A375 (cell line): ENCODE results near the gene OR5H15. TPM values are rescaled to one million over a fixed set of nuclear protein-coding genes. Genes with fewer than 3 reads are reported as not detected.

Experiments
- total RNA-seq: library from RNA; depleted of rRNA; stranded (reverse); fragments of >200 nt; shearing (Covaris generic); gene quantifications from 2 replicates; pipeline ENCODE4 v1.2.3, GENCODE V29; 2014; rRNA removed

OR5H15 gene
- total RNA-seq, result not detected in 2 replicates

GRCh38 chr3:98166396-98166795 is at the start of gene OR5H15:
Gene OR5H15 (plus strand): TSS chr3:98166696. CDS start chr3:98168700, 2,004 bp downstream.

GRCh38 chr3:98130421-98130820 is 36.1 kb upstream of the OR5H15 start, which contains the start of gene OR5H1:
Gene OR5H1 (plus strand): TSS chr3:98130721. CDS start chr3:98132698, 1,977 bp downstream.

GRCh38 chr3:98147179-98147578 is 19.3 kb upstream of the OR5H15 start, which contains the start of gene OR5H14:
Gene OR5H14 (plus strand): TSS chr3:98147479. CDS start chr3:98149386, 1,907 bp downstream.

Other genes starting within 250 kb of the OR5H15 start
- 45.0 and 45.9 TPM in 2 replicates for gene RIOX2, start 194.3 kb upstream of the OR5H15 start, total RNA-seq
- gene GABRR3, start 131.4 kb upstream of the OR5H15 start, total RNA-seq, result not detected in 2 replicates
- not detected in 2 replicates for gene OR5AC2, start 79.5 kb upstream of the OR5H15 start, total RNA-seq
- gene OR5H1, start 36.0 kb upstream of the OR5H15 start, total RNA-seq, result not detected in 2 replicates
- not detected in 2 replicates for gene OR5H14, start 19.2 kb upstream of the OR5H15 start, total RNA-seq
- not detected in 2 replicates for gene OR5H6, start 97.5 kb downstream of the OR5H15 start, total RNA-seq
- not detected in 2 replicates for gene OR5H2, start 115.8 kb downstream of the OR5H15 start, total RNA-seq
- not detected in 2 replicates for gene OR5K4, start 187.2 kb downstream of the OR5H15 start, total RNA-seq
- gene OR5K3, start 224.0 kb downstream of the OR5H15 start, total RNA-seq, result not detected in 2 replicates